ENCODE measurements around the gene NIPSNAP2.

The NIPSNAP2 gene

DNA sequence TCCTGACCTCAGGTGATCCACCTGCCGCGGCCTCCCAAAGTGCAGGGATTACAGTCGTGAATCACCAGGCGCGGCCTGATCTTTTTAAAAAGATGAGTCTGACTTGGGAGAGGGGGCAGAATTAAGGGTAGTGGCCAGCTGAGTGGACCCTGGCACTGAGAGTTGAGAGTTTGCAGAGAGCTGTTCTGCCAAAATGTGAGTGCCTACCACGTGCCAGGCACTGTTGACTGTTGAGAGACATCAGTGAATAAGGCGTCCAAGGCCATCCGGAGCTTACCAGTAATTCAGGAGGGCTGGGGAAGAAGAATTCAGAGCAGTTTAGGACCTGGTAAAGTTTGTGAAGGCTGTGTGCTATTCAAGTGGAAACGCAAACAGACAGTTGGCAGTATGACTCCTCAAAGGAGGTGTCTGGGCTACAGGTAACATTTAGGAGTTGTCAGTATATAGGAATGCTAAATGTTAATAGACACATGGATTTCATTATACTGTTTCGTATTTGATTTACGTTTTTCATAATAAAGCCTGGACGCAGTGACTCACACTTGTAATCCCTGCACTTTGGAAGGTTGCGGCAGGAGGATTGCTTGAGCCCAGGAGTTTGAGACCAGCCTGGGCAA lies 1.5 kb downstream of the NIPSNAP2 start:
- H3K4me3 ChIP-seq (ENCODE audit: low read depth, low read length) = peak overlapping the region; percentile 64
- no peak for DNase-seq (ENCODE audit: low read depth)
- in situ Hi-C loops (cut with HindIII; ENCODE audit: low sequenced_read_pairs) = no loop called here
- TF ChIP-seq, protein P1, sequence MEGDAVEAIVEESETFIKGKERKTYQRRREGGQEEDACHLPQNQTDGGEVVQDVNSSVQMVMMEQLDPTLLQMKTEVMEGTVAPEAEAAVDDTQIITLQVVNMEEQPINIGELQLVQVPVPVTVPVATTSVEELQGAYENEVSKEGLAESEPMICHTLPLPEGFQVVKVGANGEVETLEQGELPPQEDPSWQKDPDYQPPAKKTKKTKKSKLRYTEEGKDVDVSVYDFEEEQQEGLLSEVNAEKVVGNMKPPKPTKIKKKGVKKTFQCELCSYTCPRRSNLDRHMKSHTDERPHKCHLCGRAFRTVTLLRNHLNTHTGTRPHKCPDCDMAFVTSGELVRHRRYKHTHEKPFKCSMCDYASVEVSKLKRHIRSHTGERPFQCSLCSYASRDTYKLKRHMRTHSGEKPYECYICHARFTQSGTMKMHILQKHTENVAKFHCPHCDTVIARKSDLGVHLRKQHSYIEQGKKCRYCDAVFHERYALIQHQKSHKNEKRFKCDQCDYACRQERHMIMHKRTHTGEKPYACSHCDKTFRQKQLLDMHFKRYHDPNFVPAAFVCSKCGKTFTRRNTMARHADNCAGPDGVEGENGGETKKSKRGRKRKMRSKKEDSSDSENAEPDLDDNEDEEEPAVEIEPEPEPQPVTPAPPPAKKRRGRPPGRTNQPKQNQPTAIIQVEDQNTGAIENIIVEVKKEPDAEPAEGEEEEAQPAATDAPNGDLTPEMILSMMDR (IDR thresholded peaks at IDR 0.05; ENCODE audit: low read depth, low read length, missing control alignments) = no peak

DNA sequence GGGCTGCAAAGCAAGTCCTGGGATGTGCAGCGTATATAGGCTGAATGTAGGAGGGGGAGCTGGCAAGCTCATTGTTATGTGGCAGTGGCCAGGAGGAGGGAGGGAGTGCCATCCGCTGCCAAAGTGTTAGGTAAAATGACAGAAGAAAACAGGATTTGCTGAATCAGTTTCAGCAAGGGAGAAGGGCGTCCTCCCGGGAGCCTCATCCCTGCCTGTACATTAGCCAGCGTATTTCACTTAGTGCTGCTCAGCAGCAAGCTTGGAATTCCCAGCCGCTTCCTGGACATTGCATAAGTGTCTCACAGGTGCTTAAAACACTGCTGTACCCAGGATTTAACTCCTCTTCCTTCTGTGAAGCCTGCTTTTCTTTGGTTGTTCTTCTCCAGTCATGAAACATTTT lies 2.5 kb downstream of the NIPSNAP2 start:
- no peak for DNase-seq (ENCODE audit: low read depth)
- TF ChIP-seq, protein P1 (IDR thresholded peaks at IDR 0.05; ENCODE audit: low read depth, low read length, missing control alignments) = no peak
- in situ Hi-C loops (cut with HindIII; ENCODE audit: low sequenced_read_pairs) = no loop called here
- H3K4me3 ChIP-seq (ENCODE audit: low read depth, low read length) = no peak overlapping the region

DNA sequence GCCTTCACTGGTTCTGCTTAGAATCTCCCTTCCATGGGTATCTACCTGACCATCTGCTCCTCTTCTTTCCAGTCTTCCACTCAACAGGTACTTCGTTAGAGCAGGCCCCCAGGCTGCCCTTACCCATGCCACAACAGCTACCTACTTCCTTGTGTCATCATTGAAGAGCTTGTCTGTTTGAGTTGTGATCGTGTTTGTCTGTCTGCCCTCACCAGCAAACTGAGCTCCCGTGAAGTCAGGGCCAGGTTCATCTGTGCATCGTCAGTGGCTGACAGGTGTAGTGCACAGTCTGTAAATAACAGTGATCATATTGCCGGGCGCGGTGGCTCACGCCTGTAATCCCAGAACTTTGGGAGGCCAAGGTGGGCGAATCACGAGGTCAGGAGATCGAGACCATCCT lies 5.0 kb downstream of the NIPSNAP2 start:
- no peak overlapping the region for H3K4me3 ChIP-seq (ENCODE audit: low read depth, low read length)
- in situ Hi-C loops (cut with HindIII; ENCODE audit: low sequenced_read_pairs) = no loop called here
- TF ChIP-seq, protein P1 (IDR thresholded peaks at IDR 0.05; ENCODE audit: low read depth, low read length, missing control alignments) = no peak
- no peak for DNase-seq (ENCODE audit: low read depth)

DNA sequence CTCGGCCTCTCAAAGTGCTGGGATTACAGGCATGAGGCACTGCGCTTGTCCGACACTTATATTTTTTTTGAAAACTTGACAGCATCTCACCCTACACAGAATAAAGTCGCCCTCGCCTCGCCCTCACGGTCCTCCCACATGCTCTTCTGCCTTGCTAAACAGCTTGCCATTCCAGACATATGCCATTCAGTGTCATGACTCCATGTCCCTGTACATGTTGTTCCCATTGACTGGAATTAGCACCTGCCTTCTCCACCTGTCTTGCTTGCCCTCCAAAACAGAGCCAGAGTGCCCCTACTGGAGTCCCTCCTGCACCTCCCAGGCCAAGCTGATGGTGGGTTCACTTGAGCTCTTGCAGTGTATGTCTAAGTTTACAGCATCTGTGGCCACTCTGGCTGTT lies 6.2 kb downstream of the NIPSNAP2 start:
- TF ChIP-seq, protein P1 (IDR thresholded peaks at IDR 0.05; ENCODE audit: low read depth, low read length, missing control alignments) = no peak
- DNase-seq (ENCODE audit: low read depth) = no peak
- no peak overlapping the region for H3K4me3 ChIP-seq (ENCODE audit: low read depth, low read length)
- in situ Hi-C loops (cut with HindIII; ENCODE audit: low sequenced_read_pairs) = no loop called here

DNA sequence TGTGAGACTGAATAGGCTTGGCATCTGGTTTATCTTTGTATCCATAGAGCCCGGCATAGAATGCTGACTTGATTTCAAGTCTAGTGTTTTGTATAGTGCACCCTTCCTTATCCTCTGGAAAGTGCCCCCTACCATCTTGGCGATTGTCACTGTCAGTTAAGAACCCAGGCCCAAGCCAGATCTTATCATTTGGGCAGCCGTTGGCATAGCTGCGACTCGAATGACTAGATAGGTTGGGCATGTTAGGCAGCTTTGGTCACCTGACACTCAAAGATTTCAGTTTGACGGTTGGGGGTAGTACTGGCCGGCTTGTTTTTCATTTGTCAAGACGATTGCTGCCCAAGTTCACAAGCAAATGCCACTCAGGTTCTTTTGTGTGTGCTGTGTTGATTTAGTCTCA lies 6.6 kb downstream of the NIPSNAP2 start:
- H3K4me3 ChIP-seq (ENCODE audit: low read depth, low read length) = no peak overlapping the region
- TF ChIP-seq, protein P1 (IDR thresholded peaks at IDR 0.05; ENCODE audit: low read depth, low read length, missing control alignments) = no peak
- DNase-seq (ENCODE audit: low read depth) = no peak
- in situ Hi-C loops (cut with HindIII; ENCODE audit: low sequenced_read_pairs) = no loop called here

DNA sequence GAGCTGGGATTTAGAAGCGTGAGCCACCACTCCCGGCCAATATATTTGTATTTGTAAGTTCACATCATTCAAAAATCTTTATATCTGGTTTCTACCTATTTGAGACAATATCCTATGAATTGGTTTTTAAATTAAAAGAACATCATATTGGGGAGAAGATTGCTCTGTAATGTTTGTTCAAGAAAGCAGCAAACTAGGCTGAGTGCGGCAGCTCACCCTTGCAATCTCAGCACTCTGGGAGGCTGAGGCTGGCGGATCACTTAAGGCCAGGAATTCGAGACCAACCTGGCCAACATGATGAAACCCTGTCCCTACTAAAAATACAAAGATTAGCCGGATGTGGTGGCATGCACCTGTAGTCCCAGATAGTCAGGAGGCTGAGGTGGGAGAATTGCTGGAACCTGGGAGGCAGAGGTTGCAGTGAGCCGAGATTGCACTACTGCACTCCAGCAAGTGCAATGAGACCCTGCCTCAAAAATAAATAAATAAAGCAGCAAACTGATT lies 9.4 kb downstream of the NIPSNAP2 start:
- TF ChIP-seq, protein P1 (IDR thresholded peaks at IDR 0.05; ENCODE audit: low read depth, low read length, missing control alignments) = no peak
- no peak for DNase-seq (ENCODE audit: low read depth)
- in situ Hi-C loops (cut with HindIII; ENCODE audit: low sequenced_read_pairs) = no loop called here
- H3K4me3 ChIP-seq (ENCODE audit: low read depth, low read length) = no peak overlapping the region
